GM21825 (cell line): ENCODE results near the gene UQCC3.
"Not testable (repeated sequence)": the region's sequence is repeated elsewhere in the genome, so short reads cannot be mapped to it uniquely, and the experiment has no call there.

ENCODE experiments used
- ATAC-seq: cut with Tn5 transposase; IDR thresholded peaks from one replicate; pipeline ENCODE4 v1.9.1; 2021; ENCODE audit warnings: mild to moderate bottlenecking, moderate library complexity; ENCODE audit not compliant: unreplicated experiment

UQCC3 gene

GRCh38 chr11:62694455-62695167 is 23.1 kb downstream of the UQCC3 start:
- no peak for ATAC-seq

GRCh38 chr11:62702246-62702645 is 30.8 kb downstream of the UQCC3 start:
- no peak for ATAC-seq

GRCh38 chr11:62703921-62704320 is 32.4 kb downstream of the UQCC3 start:
- not testable (repeated sequence) for ATAC-seq

GRCh38 chr11:62705413-62705812 is 33.9 kb downstream of the UQCC3 start:
- no peak for ATAC-seq

GRCh38 chr11:62705880-62706849 is 34.7 kb downstream of the UQCC3 start:
- ATAC-seq: peak; percentile 65

- ATAC-seq: no peak
Measured at GRCh38 chr11:62706850-62707247, 35.4 kb downstream of the UQCC3 start.

GRCh38 chr11:62707277-62707861 is 35.9 kb downstream of the UQCC3 start, which contains the start of the genes BSCL2 and GNG3:
BSCL2 (minus strand) TSS chr11:62707424; CDS start chr11:62707195, 229 bp downstream.
GNG3 (plus strand) TSS chr11:62707676; CDS start chr11:62708296, 620 bp downstream.
- ATAC-seq: no peak

- ATAC-seq: no peak
Measured at GRCh38 chr11:62708392-62708791, 36.9 kb downstream of the UQCC3 start.

GRCh38 chr11:62708793-62709192 is 37.3 kb downstream of the UQCC3 start:
- ATAC-seq: no peak

- peak; percentile 63 for ATAC-seq
Measured at GRCh38 chr11:62709247-62710000, 38.0 kb downstream of the UQCC3 start.

- ATAC-seq: no peak
Measured at GRCh38 chr11:62710001-62710345, 38.5 kb downstream of the UQCC3 start.

GRCh38 chr11:62712276-62712812 is 40.9 kb downstream of the UQCC3 start:
- ATAC-seq: no peak

- no peak for ATAC-seq
Measured at GRCh38 chr11:62712861-62713260, 41.4 kb downstream of the UQCC3 start.

- ATAC-seq: no peak
Measured at GRCh38 chr11:62713343-62713742, 41.9 kb downstream of the UQCC3 start.

- ATAC-seq: no peak
Measured at GRCh38 chr11:62715150-62716130, 44.0 kb downstream of the UQCC3 start.

GRCh38 chr11:62716206-62716605 is 44.7 kb downstream of the UQCC3 start:
- no peak for ATAC-seq

GRCh38 chr11:62716816-62717215 is 45.3 kb downstream of the UQCC3 start:
- no peak for ATAC-seq

- ATAC-seq: no peak
Measured at GRCh38 chr11:62719302-62719978, 48.0 kb downstream of the UQCC3 start.

GRCh38 chr11:62721994-62722393 is 50.5 kb downstream of the UQCC3 start:
- no peak for ATAC-seq
